ENCODE measurements around the gene DYNC1LI2.
"Not testable (repeated sequence)": the region's sequence is repeated elsewhere in the genome, so short reads cannot be mapped to it uniquely, and the experiment has no call there.

Gene DYNC1LI2

GRCh38 chr16:66696669-66697630 lies 54.5 kb downstream of the DYNC1LI2 start, which contains the start of gene CMTM4:
TSS of gene CMTM4 (minus strand) at chr16:66696743. CDS start at chr16:66696525, 218 bp downstream.
- peak; percentile 80 for DNase-seq (ENCODE audit: low read depth)

- DNase-seq (ENCODE audit: low read depth) = no peak
Measured at GRCh38 chr16:66695935-66696668, 55.3 kb downstream of the DYNC1LI2 start.

- DNase-seq (ENCODE audit: low read depth) = no peak
Measured at GRCh38 chr16:66695471-66695934, 55.9 kb downstream of the DYNC1LI2 start.

GRCh38 chr16:66693149-66693548 lies 58.3 kb downstream of the DYNC1LI2 start:
- no peak for DNase-seq (ENCODE audit: low read depth)

- DNase-seq (ENCODE audit: low read depth) = no peak
Measured at GRCh38 chr16:66692341-66692740, 59.1 kb downstream of the DYNC1LI2 start.

- DNase-seq (ENCODE audit: low read depth) = no peak
Measured at GRCh38 chr16:66691234-66691633, 60.2 kb downstream of the DYNC1LI2 start.

GRCh38 chr16:66690106-66690847 lies 61.1 kb downstream of the DYNC1LI2 start:
- DNase-seq (ENCODE audit: low read depth) = no peak

GRCh38 chr16:66689282-66689681 lies 62.1 kb downstream of the DYNC1LI2 start:
- no peak for DNase-seq (ENCODE audit: low read depth)

- DNase-seq (ENCODE audit: low read depth) = no peak
Measured at GRCh38 chr16:66687906-66688625, 63.3 kb downstream of the DYNC1LI2 start.

- DNase-seq (ENCODE audit: low read depth) = not testable (repeated sequence)
Measured at GRCh38 chr16:66685501-66686115, 65.8 kb downstream of the DYNC1LI2 start.

GRCh38 chr16:66682271-66682670 lies 69.1 kb downstream of the DYNC1LI2 start:
- no peak for DNase-seq (ENCODE audit: low read depth)

GRCh38 chr16:66681676-66682075 lies 69.7 kb downstream of the DYNC1LI2 start:
- DNase-seq (ENCODE audit: low read depth) = no peak

GRCh38 chr16:66678337-66678736 lies 73.1 kb downstream of the DYNC1LI2 start:
- no peak for DNase-seq (ENCODE audit: low read depth)

- no peak for DNase-seq (ENCODE audit: low read depth)
Measured at GRCh38 chr16:66677836-66678235, 73.6 kb downstream of the DYNC1LI2 start.

GRCh38 chr16:66677179-66677578 lies 74.2 kb downstream of the DYNC1LI2 start:
- DNase-seq (ENCODE audit: low read depth) = no peak

GRCh38 chr16:66676599-66676998 lies 74.8 kb downstream of the DYNC1LI2 start:
- DNase-seq (ENCODE audit: low read depth) = no peak

- no peak for DNase-seq (ENCODE audit: low read depth)
Measured at GRCh38 chr16:66673691-66674090, 77.7 kb downstream of the DYNC1LI2 start.
